Measurements from ENCODE around the gene AAGAB.

The AAGAB gene

DNA sequence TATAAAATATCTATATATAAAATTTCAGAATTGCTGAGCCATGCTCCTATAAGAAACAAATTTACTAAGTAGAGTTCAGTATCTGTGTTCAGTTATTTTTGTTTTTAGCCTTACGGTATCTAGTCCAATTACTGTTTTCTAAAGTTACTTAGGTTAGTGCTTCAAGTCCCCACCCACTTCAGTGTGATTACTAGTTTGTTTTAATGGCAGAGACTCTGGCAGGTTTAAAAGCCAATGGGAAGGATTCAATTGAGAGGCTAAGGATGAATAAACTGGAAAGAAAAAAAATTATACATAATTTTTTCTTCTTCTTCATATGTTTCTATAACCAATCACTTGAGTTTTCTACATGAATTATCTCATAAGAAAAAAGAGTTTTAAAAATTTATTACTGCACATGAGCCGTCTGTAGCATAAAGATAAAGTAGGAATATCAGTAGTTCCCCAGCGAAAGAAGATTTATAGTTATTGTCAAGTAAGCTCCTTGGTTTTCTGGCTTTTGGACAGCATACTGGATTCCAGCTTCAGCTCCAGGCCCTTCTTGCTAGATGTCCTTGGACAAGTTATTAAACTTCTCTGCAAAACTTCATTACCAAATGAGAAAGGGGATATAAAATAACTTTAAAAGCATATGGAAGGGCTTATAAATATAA lies 46.8 kb downstream of the AAGAB start:
- DNase-seq: no peak

DNA sequence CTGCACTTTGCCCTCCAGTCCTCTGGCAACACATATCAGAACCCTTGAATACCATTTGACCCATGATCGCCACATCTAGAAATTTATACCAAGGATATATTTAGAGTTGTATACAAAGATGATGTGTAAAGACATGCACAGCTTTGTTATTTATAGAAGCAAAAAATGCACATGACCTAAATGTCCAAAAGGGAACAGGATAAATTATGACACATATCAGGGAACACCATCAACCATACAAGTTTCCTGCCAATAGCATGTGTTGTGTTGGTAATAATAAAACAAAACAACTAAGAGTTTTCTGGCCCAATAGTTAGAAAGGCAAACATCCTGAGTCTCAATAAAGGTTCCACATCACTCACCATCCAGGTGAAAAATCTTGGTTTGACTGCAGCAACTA lies 51.5 kb downstream of the AAGAB start:
- no peak for DNase-seq

DNA sequence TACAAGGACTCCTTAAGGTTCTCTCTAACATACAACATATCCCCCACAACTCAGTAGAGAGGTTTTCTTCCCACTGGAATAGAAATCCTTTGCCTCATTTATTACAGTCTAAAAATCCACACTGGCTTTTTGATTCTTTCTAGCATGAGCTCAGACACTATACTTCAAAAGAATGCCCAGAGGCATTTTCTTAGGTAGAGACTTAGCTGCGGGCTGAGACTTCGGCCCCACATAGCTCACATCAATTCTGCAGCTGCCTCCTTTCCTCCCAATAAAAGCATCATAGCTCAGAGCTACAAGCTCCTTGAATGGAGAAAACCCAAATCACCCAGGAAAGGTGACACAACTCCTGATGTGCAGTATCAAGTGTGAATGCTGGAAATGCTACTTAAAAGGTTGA lies 52.4 kb downstream of the AAGAB start:
- no peak for DNase-seq

DNA sequence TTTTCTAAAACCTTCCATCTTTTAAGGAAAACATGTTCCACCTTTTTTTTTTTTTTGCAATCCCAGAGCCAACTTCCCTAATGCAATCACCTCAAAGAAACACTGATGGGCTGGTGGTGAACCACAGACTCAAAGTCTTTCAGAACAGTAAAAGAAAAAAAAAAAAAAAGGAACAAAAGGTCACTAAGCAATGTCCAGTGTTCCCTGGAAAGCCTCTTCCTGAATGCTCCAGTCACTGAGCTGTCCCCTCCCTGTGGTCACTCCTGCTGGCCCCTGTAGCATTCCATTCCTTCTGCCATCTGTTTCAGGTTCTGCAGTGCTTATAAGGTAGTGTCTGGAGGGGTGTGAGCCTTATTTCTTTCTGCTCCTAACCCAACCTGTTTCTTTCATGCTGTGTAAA lies 53.3 kb downstream of the AAGAB start:
- no peak for DNase-seq

DNA sequence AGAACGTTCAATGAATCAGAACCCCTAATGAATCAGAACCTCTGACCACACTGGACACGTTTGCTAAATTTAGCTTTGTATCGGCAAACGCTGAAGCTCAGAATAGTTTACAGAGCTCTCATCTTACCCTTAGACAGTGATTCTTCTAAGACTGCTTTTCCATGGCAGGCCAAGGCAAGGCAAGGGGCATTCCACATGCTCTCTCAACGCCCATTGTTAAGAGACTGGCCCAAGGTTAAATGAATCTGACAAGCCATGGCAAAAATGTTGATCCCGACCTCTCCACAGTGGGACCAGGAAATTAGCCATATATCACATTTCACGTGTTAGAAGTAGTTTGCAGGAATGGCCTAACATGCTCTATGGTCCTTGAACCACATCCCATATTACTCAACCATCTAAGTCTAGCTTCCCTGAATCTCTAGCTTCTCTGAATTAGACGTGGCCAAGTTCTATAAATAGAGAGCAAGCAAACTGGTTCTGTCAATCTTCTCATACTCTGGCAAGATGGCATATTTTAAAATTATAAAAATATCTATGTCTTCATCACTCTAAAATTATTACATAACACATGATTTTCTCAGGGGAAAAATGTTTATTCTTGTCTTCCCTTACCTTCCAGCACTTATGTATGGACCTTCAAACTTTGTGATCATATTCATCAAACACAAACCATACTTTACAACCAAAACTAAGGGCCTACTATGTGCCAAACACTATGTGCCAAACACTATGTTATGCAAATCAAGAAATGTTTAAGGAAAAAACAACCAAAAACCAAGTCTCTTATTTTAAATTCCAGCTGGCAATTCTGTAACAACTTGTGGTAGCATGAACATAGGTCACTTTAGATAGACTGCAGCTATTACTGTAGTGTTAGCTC lies 54.3 kb downstream of the AAGAB start:
- no peak for DNase-seq

DNA sequence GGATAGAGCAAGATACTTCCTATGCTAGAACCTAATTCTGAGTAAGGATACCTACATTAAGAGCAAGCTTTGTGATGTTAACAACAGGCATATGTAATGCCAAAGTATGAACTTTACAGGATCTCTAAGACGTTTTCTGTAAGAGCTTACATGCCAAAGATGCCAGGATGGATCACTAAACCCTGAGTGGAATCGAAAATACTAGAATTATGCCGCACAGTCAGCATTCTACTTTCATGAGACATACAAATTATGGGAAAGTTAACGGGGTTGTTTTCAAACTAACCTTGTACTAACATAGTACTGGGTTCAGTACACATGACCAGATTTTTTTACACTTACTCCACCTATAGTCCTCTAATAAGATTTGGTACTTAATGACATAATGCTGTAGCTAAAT lies 55.1 kb downstream of the AAGAB start:
- DNase-seq: no peak

DNA sequence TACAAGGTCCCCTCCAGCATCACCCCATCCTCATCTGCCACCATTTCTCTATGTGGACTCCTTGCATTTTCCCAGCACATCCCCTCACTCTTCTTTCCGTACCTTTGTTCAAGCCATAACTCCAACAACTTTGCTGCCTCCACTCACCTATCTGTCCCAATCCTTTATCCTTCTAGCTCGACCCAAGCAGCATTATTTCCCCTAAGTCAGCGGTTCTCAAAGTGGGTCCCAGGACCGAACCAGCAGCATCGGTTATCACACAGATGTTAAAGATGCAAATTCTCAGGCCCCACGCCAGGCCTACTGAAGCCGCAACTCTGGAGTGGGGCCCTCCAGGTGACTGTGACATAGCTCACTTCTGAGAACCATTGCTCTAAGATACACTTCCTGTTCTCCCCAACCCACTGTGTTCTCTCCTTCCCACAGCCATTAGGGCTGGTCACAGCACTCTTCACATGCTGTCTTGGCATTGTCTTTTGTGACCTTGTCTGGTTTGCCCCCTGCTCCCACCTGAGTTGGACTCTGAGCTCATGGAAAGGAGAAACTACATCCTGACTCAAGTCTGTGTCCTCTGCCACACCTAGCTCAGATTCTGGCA lies 56.2 kb downstream of the AAGAB start:
- DNase-seq: no peak

DNA sequence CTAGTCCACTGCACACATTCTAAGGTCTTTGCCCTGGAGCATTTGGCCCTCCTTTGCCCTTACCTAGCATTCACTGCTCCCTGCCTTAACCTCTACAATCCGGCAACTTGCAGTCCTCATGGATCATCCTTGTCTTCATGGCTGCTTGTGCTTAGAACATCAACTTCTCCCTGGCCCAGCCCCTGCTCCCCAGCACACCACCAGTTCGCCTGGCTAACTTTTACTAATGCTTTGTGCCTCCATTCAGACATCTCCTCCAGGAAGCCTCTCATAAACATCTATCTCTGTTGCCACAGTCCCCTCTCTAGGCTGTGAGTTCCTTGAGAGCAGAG lies 57.1 kb downstream of the AAGAB start:
- DNase-seq: no peak

DNA sequence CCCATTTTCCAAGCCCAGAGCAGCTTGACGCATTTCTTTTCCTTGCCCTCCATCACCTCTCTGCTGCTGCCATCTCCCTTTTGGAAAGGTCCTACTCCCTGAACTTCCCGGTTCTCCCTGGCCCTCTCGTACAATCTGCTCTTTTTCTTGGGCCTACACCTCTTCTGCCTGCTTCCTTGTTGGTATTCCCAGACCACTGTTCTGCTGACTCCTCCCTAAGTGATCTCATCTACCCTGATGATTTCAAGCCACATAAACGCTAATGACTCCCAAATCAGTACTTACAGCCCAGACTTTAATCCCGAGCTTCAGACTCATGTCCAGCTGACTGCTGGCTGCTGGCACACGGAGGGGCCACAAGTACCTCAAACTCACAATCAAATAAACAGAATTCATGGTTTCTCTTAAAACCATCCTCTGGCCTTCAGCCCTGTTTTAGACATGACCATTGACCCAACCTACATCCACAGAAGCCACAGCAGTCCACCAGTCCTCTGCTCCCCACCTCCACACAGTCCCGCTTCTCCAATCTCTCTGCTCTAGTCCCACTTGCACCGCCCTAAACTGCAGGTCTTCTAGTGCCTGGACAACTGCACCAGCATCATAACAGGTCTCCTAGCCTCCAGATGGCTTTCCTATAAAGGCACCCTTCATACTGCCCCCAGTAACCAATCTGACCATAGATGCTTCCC lies 57.6 kb downstream of the AAGAB start:
- DNase-seq: no peak

DNA sequence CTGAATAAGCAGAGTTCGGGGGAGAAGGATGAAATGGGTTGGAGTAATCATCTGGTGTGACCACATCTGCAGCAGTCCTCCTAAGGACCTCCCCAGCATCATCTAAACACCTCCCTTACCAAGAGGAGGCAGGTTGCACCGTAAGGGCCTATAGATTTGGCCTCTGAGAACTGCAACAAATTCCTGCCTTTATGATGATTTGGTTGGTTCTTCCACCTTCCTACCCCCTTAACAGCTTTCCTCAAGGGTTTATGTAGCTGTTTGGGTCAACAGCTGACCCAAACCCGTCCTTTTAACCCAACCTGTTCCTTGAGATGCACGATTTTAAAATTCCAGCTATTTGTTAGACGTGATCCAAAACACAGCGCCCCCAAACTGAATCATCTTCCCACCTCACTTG lies 58.2 kb downstream of the AAGAB start:
- no peak for DNase-seq

DNA sequence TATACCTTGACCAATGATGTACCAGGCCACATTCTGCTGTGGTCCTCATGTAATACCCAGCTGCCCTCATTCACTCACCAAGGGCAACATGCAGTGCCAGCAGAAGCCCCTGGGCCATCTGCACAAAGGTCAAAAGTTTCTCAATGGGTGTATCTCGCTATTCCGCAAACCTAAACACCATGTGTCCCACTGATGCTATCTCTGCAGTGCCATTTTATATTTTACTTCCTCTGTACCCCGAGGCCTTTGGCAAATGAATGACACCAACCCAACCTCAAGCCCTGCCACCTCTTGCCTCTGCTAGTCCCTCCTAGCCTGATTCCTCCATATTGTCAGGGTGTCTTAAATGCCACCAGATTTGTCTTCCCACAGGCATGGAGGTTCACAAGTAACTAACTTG lies 59.2 kb downstream of the AAGAB start:
- DNase-seq: no peak

DNA sequence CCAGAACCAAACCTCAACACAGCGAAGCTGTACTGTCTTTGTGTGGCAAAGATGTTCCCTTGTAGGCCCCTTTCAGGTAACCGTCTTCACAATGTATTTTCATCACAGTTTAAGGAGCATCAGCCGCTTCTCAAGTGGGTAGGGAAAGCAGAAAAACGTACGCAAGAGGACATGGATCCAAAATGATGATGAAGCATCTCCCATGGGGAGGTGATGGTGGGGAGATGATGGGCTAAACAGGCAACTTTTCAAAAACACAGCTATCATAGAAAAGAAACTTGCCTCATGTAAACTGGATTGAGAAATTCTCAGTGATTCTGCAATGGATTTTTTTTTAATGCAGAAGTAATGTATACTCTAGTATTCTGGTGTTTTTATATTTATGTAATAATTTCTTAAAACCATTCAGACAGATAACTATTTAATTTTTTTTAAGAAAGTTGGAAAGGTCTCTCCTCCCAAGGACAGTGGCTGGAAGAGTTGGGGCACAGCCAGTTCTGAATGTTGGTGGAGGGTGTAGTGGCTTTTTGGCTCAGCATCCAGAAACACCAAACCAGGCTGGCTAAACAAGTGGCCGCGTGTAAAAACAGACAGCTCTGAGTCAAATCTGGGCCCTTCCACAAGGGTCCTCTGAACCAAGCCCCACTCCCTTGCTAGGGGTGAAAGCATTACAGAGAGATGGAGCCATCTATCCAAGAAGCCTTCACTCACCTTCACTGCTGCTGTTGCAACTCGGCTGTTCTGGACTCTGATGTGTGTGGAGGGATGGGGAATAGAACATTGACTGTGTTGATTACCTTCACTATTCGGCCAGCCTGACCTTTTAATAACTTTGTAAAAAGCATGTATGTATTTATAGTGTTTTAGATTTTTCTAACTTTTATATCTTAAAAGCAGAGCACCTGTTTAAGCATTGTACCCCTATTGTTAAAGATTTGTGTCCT lies 60.0 kb downstream of the AAGAB start:
- no peak for DNase-seq

DNA sequence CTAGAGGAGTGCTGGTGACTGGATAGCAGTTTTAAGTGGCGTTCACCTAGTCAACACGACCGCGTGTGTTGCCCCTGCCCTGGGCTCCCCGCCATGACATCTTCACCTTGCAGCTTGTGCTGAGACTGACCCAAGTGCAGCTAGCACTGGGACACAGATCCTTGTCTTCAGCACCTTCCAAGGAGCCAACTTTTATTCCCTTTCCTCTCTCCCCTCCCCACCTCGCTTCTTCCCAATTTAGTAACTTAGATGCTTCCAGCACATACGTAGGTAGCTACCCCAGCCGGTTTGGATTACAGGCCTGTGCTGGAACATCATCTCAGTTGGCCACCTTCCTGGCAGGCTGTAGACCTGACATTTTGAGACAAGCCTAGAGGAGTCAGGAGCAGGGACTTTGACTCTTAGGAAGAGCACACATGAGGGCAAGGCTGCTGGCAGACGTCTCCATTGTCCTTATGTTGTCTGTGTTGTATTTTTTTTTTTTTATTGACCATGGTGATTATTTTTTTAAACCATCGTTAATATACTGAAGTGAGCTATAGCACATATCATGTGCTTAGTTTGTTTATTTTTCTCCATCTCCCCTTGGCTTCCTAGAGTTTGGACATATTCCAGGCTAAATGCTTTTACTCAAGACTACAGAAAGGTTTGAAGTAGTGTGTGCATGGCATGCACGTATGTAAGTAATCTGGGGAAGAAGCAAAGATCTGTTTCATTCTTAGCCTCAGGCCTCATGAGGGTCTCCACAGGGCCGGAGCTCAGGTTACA lies 61.1 kb downstream of the AAGAB start:
- no peak for DNase-seq

DNA sequence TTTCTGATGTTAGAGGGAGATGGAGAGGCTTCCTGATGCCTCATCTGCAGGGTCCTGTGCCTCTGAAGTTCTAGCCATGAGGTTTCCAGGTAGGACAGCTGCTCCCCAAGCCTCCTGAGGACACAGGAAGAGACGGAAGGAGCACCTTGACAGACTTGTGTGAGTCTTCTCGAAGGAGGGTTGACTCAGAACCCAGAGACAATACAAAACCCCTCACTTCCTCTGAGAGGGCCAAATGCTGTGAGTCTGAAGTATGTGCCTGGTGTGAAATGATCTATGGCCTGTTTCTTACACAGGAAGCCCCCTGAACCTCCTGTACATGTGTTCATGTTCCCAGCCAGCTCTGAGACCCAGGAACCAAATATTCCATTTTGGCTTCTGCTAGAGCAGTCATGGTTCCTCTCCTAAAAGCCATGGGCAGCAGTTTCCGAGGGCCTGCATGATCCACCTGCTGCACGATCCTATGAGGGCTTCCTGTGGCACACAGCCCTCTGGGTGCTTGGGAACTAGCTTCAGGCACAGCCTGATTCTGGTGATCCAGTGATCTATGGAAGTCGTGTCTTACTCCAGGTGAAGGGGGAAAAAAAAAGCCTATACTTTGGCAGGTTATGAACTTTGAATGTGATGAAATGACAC lies 62.2 kb downstream of the AAGAB start:
- no peak for DNase-seq

DNA sequence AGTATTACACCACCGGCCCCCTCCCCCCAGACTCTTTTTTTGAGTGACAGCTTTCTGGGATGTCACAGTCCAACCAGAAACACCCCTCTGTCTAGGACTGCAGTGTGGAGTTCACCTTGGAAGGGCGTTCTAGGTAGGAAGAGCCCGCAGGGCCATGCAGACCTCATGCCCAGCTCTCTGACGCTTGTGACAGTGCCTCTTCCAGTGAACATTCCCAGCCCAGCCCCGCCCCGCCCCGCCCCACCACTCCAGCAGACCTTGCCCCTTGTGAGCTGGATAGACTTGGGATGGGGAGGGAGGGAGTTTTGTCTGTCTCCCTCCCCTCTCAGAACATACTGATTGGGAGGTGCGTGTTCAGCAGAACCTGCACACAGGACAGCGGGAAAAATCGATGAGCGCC lies 63.6 kb downstream of the AAGAB start:
- no peak for DNase-seq

DNA sequence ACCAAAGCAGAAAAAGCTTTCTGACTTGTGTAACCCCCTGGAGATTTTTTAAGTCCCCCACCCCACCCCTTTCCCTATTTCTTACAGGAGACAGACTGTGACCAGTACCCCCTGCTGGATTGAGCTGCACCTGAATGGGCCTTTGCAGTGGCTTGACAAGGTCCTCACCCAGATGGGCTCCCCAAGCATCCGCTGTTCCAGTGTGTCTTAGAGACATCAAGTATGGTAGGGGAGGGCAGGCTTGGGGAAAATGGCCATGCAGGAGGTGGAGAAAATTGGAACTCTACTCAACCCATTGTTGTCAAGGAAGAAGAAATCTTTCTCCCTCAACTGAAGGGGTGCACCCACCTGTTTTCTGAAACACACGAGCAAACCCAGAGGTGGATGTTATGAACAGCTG lies 64.1 kb downstream of the AAGAB start:
- DNase-seq: no peak

DNA sequence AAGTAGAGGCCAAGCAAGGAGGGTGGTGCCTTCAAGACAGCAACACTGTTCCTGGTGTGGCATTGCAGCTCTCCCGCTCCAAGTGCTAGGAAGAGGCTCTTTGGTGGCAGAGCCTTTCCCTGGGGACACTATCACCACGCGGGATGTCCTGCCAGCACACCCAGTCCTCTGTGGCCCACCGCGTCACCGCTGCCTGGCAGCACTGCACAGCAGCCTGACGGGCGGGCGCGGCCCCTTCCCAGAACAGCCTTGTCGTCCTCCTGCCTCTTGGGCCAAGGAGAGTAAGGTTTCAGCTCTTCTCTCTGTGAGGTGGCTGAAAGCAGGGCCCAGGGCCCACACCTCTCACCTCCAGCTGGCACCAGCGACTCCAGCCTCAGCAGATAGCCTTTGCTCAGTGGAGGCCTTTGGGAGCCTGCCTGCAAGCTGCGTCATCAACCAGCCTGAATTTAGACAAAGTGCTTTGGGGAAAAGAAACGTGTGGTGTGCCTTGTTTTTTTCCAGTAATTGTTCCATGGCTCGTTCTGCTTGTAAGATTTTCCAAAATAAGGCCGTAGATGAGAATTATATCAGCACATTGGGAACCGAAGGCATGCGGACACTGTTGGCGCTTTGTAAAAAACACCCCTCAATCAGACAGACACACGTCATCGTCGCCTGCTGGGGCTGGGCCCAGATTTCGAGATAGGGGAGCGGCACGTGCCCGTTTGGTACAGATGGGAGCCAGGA lies 65.0 kb downstream of the AAGAB start:
- DNase-seq: no peak

DNA sequence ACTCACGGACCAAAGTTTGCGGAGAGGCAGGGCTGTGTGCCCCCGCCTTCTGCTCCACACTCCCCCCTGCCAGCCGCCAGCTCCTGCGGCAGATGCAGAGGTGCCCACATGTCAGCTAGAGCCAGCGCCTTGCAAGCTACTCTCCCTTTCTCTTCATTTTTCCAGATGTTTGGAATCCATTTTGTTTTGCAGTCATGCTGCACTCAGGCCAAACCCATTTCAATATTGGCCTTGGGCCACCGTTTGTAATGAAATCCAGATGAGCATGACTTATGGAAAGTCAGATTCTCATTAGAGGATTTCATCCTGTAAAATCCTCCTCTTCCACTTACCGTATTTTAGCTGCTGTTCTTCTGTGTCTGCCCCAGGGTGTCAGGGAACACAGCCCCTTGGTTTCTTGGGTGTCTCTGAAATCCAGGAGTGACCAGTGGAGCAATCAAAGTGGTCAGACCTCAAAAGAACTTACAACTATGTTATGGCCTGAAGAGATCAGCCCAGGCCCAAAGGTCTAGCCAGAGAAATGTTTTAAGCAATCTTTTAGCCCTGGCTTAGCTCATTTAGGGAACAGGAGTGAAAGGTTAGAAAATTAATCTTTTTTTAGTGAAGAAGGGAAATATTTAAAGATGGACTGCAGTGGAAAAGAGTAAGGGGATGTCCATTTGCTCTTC lies 65.8 kb downstream of the AAGAB start:
- DNase-seq: no peak

DNA sequence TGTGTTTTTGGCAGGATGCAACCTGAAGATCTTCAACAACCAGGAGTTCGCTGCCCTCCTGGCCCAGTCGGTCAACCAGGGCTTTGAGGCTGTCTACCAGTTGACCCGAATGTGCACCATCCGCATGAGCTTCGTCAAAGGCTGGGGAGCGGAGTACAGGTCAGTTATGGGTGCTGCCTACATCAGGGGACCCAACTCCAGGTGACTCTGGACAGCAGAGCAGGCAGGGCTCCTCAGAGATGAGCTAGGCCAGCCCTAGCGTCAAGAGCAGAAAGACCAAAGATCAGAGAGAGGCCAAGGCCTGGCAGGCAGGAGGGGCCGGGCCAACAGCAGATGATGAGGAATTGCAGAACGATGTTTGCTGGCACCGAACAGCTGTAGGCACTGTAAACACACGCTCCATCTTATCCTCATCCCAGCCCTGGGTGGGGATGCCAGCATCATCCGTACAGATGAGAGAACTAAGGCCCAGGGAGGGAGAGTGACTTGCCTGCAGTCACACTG lies 67.1 kb downstream of the AAGAB start:
- DNase-seq: no peak

DNA sequence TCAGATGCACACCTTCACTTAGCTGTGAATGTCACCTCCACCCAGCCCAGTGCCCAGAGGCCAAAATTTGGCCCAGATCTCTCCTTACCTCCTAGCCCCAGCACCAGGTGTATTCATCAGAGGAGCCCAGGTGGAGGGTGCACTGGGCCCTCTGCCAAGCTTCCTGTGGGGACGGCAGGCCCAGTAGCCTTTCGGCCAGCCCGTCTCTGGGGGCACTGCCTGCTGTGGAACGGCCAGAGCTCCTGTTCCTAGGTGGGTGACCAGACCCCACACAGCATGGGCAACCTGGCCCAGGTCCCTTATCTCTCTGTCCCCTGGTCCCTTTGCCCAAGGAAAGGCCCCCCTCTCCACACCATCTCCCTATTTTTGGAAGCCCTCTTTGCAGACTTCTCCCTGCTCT lies 67.8 kb downstream of the AAGAB start:
- no peak for DNase-seq

Measured in NCI-H2081 (cell line).